NCI-H187 treated with DMSO at 0.1 percent for 48 hours (cell line): ENCODE results near the gene UFD1.

Experiments used
- DNase-seq: peaks from one replicate; lab custom pipeline; 2025; lab: John Stamatoyannopoulos, UW

Gene UFD1

DNA sequence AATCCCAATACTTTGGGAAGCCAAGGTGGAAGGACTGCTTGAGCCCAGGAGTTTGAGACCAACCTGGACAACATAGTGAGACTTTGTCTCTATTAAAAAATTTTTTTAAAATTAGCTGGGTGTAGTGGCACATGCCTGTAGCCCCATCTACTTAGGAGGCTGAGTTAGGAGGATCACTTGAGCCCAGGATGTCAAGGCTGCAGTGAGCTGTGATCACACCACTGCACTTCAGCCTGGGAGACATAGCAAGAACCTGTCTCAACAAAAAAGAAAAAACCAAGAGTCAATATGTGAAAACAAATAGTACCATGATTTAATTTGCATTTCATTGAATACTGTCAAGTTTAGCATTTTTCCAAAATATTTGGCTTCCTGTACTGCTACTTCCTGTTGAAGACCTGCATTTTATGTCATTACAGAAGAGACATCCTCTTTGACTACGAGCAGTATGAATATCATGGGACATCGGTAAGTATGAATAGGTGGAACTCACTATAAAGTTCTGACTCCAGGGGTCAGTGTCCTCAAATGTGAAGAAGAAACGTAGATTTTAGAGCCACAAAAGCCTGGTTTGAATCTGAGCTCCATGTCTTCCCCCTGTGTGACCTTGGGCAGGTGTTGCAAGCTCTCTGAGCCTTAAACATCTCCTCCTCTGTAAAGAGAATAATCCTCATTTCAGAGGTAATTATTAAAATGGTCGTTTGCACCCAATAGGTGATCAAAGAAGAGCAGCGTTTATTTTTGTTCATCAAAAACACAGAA, 16.8 kb upstream of the UFD1 start:
- no peak for DNase-seq

DNA sequence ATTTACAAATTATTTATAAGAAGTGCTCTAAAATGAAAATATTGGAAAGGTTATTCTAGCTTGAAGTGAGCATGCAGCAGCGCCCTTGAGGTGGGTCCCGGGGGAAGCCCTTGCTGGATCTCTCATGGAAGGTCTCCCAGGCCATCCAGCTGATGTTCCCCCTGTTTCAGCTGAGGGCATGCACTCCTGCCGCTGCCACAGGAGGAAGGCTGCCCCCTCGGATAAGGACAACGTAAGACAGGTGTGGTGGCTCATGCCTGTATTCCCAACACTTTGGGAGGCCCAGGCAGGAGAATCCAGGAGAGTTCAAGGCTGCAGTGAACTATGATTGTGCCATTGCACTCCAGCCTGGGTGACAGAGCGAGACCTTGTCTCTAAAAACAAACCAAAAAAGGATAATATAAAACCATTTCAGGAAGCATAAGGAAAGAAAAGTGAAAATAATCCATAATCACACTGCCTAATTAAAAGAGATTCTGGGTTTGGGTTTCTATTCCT, 15.7 kb upstream of the UFD1 start:
- no peak for DNase-seq

DNA sequence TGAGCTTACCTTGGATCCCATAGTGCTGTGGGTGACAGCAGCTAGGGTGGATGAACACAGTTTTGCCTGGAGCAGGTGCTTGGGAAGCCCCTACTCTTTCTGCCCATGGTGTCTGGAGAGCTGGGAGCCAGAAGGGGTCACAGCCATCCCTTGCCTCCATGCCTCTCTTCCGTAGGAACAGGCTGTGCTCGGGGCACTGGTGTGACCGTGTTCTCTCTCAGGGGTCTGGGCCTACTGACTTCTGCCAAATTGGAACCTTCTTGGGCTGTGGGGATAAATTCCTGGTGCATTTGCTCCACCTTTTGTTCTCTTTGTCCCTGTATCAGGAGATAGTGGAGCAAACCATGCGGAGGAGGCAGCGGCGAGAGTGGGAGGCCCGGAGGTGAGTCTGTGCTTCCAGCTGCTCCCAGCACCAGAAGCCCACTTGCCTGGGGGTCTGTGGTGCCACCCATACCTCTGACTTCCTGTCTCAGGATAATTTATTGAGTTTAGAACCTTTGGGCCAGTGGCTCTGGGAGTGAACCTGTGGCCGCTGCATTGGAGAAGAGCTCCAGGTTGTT, 15.1 kb upstream of the UFD1 start:
- DNase-seq, result no peak

DNA sequence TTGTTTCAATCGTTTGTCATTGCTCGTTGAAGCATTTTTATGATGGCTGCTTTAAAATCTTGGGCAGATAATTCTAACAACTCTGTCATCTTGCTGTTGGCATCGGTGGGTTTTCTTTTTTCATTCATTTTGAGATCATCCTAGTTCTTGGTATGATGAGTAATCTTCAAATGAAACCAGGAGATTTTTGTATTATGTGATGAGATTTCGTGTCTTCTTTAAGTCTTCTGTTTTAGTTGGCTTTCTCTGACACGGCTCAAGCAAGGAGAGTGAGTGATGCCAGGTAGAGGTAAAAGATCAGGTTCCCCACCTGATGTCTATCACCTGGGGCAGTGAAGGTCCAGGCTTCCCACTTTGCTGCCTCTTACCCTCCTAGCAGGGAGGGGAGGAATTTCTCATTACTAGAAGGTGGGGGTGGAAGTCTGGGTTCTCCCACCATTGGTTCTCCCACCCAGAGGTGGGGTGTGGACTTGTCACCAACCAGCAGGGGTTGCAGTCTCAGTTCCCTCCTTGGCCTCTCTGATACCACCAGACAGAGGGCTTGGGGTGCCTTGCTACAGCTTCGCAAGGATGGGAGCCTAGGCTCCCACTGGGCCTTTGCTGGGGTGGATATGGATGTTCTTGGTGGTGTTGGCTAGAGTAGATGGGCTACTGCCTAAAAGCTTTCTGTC, 13.6 kb upstream of the UFD1 start:
- DNase-seq, result no peak

DNA sequence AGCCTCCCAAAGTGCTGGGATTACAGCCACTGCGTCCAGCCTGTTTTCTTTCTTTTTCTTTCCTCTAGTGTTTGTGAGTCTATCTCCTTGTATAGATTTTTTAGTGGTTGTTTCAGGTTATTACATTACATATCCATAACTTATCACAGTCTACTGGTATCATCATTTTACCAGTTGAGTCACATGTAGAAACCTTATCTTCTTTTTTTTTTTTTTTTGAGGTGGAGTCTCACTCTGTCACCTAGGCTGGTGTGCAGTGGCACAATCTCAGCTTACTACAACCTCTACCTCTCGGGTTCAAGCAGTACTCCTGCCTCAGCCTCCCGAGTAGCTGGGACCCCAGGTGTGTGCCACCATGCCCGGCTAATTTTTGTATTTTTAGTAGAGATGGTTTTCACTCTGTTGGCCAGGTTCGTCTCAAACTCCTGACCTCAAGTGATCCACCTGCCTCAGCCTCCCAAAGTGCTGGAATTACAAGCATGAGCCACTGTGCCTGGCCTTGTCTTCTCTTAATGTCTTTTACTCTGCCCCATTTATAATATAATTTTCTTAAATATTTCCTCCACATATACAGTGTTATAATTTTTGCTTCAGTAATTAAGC, 11.7 kb upstream of the UFD1 start:
- DNase-seq, result no peak

DNA sequence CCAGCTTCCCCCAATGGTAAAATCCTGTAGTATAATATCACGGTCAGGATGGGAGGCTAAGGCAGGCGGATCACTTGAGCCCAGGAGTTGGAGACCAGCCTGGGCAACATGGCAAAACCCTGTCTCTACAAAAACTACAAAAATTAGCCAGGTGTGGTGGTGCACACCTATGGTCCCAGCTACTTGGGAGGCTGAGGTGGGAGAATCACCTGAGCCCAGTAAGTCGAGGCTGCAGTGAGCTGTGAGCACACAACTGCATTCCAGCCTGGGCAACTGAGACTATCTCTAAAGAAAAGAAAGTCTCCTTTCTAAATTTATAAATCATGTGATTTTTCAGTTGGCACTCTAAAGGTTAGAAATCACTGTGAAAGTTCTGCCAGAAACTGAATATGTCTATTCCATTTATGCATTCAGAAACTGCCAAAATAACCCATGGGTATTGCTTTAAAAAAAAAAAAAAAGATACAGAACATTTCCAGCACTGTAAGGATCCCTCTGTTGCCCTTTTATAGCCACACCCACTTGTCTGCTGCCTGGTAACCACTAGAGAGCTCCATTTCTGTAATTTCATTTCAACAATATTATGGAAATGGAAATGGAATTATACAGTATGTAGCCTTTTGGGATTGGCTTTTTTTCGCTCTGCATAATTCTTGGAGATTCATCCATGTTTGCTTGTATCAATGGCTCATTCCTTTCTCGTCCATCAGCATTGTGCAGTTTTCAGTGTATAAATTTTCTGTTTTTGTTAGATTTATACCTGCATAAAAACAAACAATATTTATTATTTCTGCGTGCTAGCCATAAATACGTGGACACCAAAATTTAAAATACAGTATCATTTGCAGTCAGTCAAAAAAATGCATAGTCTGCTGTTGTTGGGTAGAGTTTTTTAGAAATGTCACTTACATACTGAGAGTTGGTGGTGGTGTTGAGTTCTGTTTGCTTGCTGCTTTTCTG, 10.2 kb upstream of the UFD1 start:
- DNase-seq, result no peak

DNA sequence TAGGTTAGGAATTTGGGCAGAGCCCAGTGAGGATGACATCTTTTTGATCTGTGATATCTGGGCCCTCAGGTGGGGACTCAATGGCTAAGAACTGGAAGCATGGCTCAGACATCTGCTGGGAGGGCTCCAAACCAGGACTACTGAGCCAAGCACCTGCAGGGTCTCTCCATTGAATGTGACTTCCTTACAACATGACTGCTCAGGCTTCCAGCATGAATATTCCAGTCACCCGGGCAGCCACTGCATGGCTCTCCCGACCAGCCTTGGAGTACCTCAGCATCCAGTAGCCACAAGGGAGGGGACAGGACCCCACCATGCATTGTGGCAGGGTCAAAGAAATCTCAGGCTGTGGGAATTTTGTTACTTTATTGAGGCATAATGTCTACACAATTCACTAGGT, 9.3 kb upstream of the UFD1 start:
- DNase-seq, result no peak

DNA sequence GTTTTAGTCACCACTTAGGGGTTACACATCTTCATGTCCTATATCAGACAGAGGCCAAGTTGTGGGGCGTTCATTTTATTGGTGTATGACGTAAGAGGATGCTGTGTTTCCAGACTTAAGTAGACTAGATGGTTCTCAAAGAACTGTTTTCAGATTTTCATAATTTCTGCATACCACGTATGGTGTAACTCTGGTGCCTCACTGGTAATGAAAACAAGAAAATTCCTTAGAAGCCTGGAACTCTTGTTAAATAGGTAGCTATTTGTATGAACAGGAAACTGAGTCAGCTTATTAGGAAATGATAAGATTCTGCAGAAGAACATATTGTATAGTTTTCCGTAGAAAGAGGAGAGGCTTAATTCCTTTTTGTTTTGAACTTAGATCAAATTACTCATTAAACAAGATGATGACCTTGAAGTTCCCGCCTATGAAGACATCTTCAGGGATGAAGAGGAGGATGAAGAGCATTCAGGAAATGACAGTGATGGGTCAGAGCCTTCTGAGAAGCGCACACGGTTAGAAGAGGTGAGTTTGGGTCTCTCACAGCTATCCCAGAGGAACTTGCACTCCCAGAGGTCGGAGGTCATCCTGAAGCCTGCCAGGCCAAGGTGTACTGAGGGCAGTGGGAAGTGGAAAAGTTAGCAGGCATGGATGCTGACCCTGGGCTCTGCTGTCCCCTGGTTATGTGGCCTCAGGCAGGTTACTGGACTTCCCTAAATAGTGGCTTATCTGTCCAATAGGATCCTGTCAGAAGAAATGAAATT, 4.7 kb upstream of the UFD1 start:
- no peak for DNase-seq

DNA sequence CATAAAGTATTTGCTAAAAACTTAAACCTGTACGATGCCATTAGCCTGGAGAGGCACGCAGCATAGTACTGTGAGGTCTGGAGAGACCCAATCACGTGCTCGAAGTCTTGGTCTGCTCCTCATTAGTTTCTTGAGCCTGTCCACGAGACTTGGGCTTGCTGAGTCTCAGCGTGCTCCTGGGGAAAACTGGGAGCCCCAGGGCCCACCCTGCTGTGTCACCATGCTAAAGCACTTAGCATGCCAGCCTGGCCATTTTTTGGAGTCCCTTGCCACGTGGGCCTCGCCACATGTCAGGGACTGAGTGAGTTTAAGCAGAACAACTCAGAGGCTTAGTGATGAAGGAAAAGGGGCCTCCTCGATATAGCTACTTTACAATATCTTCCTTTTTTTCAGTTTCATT, 3.3 kb upstream of the UFD1 start:
- no peak for DNase-seq

DNA sequence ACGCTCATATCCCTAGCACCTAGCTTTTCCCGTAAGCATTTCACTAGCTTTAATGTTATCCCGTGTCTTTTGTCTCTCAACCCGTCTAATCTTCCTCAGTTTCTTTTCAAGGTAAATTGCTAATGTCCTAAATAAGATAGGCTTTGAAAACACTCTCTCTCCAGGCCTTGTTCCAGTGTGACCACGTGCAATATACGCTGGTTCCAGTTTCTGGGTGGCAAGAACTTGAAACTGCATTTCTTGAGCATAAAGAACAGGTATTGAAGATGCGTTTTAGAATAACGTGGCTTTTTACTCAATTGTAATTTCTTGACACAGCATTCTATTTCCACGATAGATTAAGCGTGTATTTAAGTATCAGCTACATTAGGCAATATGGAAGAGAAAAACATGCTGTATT, 1.8 kb upstream of the UFD1 start:
- DNase-seq, result no peak

DNA sequence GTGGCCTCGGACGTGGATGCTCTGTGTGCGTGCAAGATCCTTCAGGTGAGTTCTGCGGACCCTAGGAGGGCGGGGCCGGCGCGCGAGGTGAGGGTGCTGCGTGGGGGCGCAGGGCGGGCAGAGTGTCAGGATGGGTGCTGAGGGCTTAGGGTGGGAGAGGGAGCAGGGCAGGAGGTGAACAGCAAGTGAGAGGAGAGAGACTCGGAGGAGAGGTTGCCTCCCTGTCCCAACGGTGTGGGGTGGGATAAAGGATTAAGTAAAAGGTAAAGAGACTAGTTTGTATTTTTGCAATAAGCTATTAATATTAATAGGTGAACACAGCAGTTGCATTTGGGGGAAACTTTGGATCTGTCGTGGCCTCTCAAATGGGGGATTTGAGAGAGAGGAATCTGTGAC, 1.2 kb upstream of the UFD1 start:
- no peak for DNase-seq

DNA sequence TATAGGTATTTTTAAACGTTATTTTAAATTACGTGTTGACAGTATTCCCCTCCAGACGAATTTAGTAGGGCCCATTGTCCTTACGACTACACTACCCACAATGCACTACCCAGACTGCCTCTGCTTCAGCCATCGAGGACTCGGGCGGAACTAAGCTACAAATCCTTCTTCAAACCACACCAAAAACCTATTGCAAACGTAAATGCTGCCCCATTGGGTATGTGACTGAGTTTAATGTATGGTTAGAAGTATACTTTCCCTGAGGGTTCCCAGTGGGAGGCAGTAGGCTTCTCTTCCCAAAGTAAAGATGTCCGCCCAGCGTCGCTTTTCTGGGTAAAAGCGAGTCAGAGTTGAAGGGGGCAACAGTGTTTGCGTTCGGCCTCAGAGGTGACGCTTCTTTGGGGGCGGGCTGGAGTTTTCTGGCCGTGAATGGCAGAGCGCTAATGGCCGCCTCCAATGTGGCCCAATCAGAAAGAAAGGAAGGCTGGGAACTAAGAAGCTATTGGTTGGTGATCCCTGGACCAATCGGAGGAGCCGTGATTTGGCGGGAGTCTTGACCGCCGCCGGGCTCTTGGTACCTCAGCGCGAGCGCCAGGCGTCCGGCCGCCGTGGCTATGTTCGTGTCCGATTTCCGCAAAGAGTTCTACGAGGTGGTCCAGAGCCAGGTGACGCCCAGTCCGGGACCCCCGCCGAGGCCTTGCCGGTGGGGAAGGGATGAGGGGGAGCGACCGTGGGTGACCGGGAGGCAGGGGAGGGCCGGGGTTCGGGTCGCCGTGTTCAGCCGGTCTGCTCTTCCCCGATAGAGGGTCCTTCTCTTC, 571 bp upstream of the UFD1 start, which contains the start of gene CDC45:
CDC45 (plus strand) TSS at position 566 of the 818 bp plus-strand sequence; CDS start at position 615, 49 bp downstream.
- peak; percentile 83 for DNase-seq

DNA sequence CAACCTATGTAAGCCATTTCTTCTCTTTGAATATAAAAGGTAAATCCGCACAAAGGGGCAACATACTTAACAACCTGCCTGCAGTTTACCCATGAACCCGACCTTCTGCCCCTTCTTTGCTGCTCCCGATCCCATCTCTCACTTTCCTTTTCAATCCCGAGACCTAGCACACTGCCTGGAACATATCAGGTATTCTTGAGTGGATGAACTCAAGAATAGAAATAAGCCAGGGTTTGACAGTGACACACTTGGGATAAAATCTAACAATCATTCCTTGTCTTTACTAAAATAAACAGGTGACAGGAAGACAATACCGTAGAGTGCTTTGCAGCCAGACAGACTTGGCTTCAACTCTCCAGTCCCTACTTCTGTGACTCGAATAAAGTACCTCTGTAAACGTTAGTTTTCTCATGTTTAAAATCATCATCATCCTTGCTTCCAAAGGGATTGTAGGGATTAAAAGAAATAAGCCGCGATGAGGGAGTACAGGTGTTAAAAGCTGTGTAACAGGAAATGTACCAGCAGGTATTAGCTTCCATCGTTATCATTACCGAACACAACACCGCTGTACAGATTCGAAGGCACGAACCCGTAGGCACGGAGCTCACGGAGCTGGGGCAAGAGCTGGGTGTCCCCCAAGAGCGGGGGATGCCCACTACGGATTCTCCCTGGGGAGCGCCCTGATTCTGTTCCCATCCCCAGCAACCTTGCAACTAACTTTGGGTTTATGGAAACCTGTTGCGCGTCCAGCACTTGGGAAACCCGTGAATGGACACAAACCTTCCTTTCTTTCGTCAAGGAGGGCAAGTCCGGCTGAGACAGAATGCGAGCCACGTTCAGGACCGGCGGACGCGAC, 720 bp downstream of the UFD1 start:
- no peak for DNase-seq

DNA sequence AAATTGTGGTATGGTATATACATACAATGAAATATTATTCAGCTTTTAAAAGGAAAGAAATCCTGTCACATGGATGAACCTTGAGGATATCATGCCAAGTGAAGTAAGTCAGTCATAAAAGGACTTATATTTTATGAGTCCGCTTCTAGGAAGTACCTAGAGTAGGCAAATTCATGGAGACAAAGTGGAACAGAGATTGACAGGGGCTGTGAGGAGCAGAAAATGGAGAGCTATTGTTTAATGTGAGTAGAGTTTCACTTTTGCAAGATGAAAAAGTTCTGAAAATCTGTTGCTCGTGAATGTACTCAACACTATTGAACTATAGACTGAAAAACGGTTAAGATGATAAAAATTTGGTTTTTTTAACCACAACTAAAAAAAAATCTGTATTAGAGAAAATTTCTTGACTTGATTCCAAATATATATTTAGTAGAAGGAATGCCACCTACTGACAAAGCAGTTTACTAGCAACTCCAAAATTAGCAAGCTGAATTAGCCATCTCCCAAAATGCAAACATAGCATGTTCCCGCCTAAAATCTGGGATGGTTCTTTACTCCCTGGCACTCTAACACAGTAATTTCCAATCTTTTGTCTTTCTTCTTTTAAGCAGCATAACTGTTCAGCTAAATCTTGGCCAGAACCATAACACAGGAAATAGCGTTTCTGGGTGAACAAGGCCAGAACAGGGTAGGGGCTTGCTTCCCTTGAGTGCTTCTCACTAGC, 1.5 kb downstream of the UFD1 start:
- DNase-seq, result no peak

DNA sequence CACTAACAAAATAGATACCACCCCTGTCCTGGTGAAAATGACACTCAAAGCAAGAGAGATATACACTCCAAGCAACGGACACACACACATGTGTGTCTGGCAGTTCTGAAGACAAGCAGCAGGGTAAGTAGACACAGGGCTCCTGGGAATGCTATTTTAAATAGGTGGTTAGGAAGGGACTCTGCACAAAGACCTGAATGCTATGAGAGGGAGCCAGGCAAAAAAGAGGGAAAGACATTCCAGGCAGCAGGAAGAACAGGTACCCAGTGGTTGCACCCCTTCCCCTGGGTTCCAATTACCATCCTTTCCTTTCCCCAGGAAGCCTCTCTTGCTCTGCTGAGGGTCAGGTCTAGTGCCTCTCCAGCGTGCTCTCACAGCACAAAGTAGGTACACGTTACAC, 3.0 kb downstream of the UFD1 start:
- no peak for DNase-seq

DNA sequence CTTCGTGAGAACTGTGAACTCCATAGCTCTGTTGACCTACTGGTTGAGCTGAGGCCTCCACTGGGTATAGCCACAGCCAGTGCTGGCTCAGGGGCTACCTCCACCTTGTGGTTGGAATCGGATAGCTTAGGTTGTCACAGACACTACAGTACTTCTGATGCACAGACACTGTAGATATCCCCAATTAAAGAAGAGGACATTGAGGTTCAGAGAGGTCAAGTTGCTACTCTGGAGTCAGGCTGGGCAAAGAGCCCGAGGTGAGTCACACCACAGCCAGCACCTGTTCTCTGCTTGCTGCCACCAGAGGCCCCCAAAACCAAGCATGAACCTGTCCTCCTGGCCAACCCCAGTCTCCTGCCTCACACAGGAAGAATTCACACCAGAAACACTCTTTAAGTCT, 5.4 kb downstream of the UFD1 start:
- no peak for DNase-seq

DNA sequence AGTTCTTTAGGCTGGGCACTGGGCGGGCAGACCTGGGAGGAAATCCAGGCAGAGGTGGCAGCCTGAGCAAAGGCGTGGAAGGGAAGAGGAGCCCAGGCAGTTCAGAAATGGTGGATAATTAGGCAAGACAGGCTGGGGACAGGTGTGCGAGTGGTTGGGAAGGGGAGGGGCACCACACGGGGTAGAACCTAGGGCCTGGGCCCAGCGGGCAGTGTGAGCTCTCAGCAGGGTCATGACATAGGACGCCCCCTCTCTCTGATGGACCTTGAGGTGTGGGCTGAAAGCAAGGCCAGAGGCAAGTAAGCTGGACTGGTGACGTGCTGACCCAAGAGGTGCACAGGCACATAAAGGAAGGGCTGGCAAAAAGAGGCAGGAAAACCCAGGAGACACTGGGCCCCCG, 6.8 kb downstream of the UFD1 start:
- DNase-seq, result no peak

DNA sequence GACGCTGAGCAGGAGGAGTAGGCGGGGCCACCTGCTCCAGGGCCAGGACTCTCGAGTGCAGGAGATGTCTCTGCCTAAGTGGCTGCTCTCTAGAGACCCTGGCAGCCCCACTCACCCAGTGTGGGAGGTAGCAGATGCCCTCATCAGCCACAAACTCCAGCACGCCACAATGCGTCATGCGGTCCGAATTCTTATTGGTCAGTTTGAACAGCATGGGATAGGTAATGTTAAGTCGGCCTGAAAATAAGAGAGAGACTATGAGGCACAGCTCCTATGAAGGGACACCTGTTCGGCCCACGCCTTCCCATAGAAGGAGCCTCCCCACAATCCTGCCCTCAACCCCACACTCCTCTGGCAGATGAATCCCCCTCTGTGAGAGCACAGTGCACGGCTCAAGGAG, 7.4 kb downstream of the UFD1 start:
- no peak for DNase-seq
